Measurements from ENCODE around the gene LRRC61.
A peak's percentile ranks its signal among the peaks of the same experiment; 100 is the strongest.

Gene LRRC61

DNA sequence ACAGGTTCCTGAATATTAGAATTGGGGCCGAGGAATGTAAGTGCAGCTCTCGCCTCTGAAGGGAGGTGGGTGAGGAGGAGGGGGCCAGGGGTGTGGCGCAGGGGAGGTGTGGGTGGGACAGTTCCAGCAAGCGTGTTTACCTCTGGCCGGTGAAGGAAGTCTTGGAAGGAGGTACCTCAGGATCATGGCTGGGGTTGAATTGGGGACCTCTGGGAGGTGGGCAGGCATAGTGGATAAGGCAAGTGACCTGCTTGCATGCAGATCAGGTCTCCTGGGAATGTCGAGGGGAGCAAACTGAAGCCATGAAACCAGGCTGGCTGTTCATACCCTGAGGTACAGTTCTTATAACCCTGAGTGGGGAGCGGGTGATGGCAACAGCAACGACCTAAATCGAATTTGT is 57.9 kb downstream of the LRRC61 start:
- no peak overlapping the region for H3K4me3 ChIP-seq (ENCODE audit: low read length)
- DNase-seq (ENCODE audit: low read depth) = no peak
- TF ChIP-seq, protein P1, sequence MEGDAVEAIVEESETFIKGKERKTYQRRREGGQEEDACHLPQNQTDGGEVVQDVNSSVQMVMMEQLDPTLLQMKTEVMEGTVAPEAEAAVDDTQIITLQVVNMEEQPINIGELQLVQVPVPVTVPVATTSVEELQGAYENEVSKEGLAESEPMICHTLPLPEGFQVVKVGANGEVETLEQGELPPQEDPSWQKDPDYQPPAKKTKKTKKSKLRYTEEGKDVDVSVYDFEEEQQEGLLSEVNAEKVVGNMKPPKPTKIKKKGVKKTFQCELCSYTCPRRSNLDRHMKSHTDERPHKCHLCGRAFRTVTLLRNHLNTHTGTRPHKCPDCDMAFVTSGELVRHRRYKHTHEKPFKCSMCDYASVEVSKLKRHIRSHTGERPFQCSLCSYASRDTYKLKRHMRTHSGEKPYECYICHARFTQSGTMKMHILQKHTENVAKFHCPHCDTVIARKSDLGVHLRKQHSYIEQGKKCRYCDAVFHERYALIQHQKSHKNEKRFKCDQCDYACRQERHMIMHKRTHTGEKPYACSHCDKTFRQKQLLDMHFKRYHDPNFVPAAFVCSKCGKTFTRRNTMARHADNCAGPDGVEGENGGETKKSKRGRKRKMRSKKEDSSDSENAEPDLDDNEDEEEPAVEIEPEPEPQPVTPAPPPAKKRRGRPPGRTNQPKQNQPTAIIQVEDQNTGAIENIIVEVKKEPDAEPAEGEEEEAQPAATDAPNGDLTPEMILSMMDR (IDR thresholded peaks at IDR 0.05; ENCODE audit: insufficient read depth, low read depth, low read length, missing control alignments) = no peak

DNA sequence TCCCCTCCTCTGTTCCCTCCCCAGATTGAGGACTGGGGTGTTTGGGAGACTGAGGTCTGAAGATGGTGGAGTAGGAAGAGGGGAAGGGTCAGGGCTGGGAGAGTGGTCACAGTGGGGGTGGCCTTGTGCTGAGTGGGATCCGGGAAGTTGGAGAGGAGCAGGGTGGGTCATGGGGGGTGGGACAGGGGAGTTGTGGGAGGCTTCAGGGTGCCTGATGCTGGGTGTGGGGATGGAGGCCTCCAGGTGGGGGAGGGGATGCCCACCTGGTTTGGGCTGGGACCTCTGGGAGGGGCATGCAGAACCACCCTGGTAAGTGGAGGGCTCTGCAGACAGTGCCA is 58.6 kb downstream of the LRRC61 start:
- DNase-seq (ENCODE audit: low read depth) = no peak
- TF ChIP-seq, protein P1 (IDR thresholded peaks at IDR 0.05; ENCODE audit: insufficient read depth, low read depth, low read length, missing control alignments) = no peak
- no peak overlapping the region for H3K4me3 ChIP-seq (ENCODE audit: low read length)

DNA sequence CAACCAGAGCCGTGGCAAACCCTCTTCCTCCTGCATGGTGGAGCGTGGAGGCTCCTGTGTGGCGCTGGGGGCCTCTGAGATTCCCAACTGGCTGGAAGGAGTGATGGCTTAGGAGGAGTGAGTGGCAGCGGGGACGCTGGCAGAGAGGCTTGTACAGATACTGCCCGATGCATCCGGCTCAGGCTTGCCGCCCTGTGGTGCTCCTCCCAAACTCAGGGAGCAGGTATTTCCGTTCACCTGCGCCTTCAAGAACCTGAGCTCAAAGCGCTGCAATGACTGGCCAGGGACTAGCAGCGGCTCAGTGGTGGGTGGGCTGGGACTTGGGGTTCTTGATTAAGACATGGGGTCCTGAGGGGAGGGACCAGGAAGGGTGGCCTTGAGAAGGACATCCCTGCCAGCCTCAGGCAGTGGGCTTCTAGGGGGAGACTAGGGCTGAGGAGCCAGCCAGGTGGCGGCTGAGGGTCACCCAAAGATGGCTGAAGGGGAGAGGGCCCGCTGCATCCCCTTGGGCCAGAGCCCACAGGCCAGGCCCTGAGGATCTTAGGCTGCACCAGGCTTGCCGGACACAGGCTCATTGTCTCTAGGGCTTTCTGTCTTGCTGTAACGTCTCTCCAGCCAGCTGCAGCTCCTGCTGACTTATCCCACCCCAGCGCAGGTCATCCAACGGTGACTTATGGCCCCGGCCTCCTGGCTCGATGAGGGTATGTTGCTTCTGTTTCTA is 59.1 kb downstream of the LRRC61 start:
- no peak overlapping the region for H3K4me3 ChIP-seq (ENCODE audit: low read length)
- peak; percentile 36 for DNase-seq (ENCODE audit: low read depth)
- TF ChIP-seq, protein P1 (IDR thresholded peaks at IDR 0.05; ENCODE audit: insufficient read depth, low read depth, low read length, missing control alignments) = no peak

DNA sequence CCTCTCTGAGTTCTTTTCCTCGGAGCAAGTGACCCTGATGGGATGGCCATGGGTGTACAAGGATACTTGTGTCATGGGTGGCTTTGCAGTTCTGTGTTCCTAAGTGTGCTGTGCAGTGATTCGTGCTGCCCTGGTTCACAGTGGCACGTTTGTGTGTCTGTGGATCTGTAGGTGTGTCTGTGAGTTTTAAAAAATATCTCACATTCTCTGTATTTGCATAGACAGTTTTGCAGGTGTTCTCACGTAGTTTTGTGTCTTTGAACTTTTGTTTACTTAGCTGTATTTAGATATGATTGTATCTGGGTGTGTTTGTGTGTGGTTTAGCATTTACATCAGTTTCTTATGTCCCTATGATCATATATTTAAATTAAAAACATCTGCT is 59.7 kb downstream of the LRRC61 start:
- TF ChIP-seq, protein P1 (IDR thresholded peaks at IDR 0.05; ENCODE audit: insufficient read depth, low read depth, low read length, missing control alignments) = no peak
- DNase-seq (ENCODE audit: low read depth) = no peak
- no peak overlapping the region for H3K4me3 ChIP-seq (ENCODE audit: low read length)

DNA sequence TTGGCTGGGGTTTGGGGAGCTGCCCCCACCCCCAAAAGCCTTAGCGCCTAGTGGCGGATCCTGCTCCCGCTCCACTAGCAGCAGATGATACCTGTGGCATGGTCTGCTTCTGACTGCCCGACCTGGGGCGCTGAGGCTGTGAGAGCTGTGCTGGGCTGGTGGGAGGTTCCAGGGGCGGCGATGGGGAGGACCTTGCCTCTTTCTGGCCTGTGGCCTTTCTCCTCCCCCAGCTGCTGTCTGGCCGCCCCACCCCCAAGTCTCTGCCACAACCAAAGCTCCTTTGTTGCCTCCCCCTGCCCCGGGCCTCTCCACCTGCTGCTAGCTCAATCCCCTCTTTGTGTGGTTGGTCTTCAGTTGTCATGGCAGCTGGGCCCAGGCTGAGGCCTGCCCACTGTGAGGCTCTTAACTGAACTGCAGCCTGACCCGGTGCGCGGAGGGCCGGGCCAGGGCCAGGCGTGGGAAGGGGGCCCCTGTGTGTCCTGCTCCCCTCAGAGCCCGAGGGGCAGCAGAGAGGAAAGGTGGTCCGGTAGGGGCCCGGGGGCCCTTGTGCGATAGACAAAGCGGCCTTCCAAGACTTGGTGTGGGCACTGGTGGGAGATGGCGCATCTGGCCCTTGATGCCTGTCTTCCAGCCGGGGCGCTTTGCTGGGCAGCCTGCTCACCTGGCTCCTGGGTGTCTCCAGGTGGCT is 60.7 kb downstream of the LRRC61 start:
- H3K4me3 ChIP-seq (ENCODE audit: low read length) = no peak overlapping the region
- no peak for DNase-seq (ENCODE audit: low read depth)
- TF ChIP-seq, protein P1 (IDR thresholded peaks at IDR 0.05; ENCODE audit: insufficient read depth, low read depth, low read length, missing control alignments) = no peak

DNA sequence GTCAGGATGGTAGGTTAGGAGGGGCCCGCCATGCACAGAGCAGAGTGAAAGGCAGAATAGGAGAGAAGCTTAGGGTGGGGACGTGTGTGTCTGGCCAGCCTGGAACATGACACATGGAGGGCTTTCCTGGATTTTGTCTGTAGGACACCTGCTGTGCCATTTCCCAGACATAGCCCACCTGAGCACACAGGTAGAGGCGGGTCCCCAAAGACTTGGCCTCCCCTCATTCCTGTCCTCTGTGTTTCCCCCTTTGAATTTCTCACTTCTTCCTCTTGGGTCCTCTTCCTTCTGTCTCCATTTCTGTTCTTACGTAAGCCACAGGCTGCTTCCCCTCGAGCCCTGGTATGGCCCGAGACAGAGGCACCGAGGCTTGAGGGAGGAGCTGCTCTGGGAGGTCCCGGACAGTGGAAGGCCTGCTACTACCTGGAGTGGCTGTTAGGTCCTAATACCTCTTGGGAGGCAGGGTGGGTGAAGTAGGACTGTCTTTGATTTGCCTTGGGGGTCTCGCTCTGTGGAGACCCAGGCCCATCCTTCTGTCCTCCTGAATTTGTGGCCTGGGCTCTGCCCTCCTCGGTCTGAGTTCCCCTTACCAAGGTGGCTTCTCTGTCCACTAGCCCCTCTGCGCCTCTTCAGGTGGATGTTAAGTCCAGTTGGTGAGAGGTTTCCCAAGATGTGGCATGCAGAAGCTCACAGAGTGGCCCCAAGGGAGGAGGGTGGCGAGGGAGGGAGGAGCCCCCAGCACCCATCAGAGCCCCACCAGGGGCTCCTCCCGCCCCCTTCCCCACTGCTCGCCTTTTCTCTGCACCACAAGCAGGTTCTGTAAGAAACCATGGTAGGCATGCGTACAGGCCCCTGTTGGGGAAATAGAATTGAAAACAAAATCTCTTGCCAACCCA is 61.5 kb downstream of the LRRC61 start:
- no peak for DNase-seq (ENCODE audit: low read depth)
- TF ChIP-seq, protein P1 (IDR thresholded peaks at IDR 0.05; ENCODE audit: insufficient read depth, low read depth, low read length, missing control alignments) = no peak
- no peak overlapping the region for H3K4me3 ChIP-seq (ENCODE audit: low read length)

All from epithelial cell of esophagus (primary cell).